ENCODE data around the gene LENG8. TPM values are rescaled to one million over a fixed set of nuclear protein-coding genes. Genes with fewer than 3 reads are reported as not detected.

LENG8 gene
- total and polyA plus RNA-seq, 4 donors, result 6.9 to 46.7 (median 18.7) TPM

- Histone ChIP-seq H3K9ac (ENCODE audit: low read depth in 1 of 2, low read length in 2 of 2) (no peak overlapping the region), H3K36me3 (ENCODE audit: control insufficient read depth in 4 of 4, insufficient read depth in 3 of 4, low read depth in 1 of 4, low read length in 3 of 4) (no peaks in the 10 kb centered on the region), H3K27me3 (ENCODE audit: control insufficient read depth in 4 of 4, insufficient read depth in 4 of 4, low read length in 3 of 4) (peaks cover 0 to 3% (median 0%) of the 10 kb centered on the region in 4 donors), H3K4me1 (ENCODE audit: control insufficient read depth in 4 of 4, insufficient read depth in 4 of 4, low read length in 3 of 4) (no peaks in the 10 kb centered on the region), H3K9me3 (ENCODE audit: control insufficient read depth in 4 of 4, low read length in 3 of 4) (no peaks in the 10 kb centered on the region), H3K4me3 (ENCODE audit: low read depth in 1 of 3, low read length in 3 of 3) (no peak overlapping the region), H3K27ac (ENCODE audit: low read depth in 1 of 2, low read length in 2 of 2) (no peak overlapping the region)
- 11% methylated on average over 16 of the region's 16 CpGs for WGBS
- no peak for DNase-seq (ENCODE audit: low spot score)
- TF ChIP-seq SP1 (IDR thresholded peaks at IDR 0.05), result no peak
- TF ChIP-seq RXRA (IDR thresholded peaks at IDR 0.05), result no peak
- no peak for TF ChIP-seq ATF3 (IDR thresholded peaks at IDR 0.05)
- peak; percentile 56 to 78 for TF ChIP-seq RAD21 (IDR thresholded peaks at IDR 0.05)
- no peak for TF ChIP-seq MAX (IDR thresholded peaks at IDR 0.05)
- peak; percentile 49 for TF ChIP-seq CTCF (IDR thresholded peaks at IDR 0.05; ENCODE audit: low read depth, low read length, missing input control)
Measured at GRCh38 chr19:54481326-54481930, 32.4 kb downstream of the LENG8 start.

- Histone ChIP-seq H3K9ac (ENCODE audit: low read depth in 1 of 2, low read length in 2 of 2) (no peak overlapping the region), H3K4me3 (ENCODE audit: low read depth in 1 of 3, low read length in 3 of 3) (no peak overlapping the region), H3K36me3 (ENCODE audit: control insufficient read depth in 4 of 4, insufficient read depth in 3 of 4, low read depth in 1 of 4, low read length in 3 of 4) (no peaks in the 10 kb centered on the region), H3K27ac (ENCODE audit: low read depth in 1 of 2, low read length in 2 of 2) (no peak overlapping the region), H3K9me3 (ENCODE audit: control insufficient read depth in 4 of 4, low read length in 3 of 4) (no peaks in the 10 kb centered on the region), H3K4me1 (ENCODE audit: control insufficient read depth in 4 of 4, insufficient read depth in 4 of 4, low read length in 3 of 4) (no peaks in the 10 kb centered on the region), H3K27me3 (ENCODE audit: control insufficient read depth in 4 of 4, insufficient read depth in 4 of 4, low read length in 3 of 4) (peaks cover 0 to 3% (median 0%) of the 10 kb centered on the region in 4 donors)
- TF ChIP-seq TAF1 (conservative IDR thresholded peaks at IDR 0.05), result no peak
- no peak for TF ChIP-seq NR2F2 (IDR thresholded peaks at IDR 0.05)
- no peak for TF ChIP-seq EGR1 (IDR thresholded peaks at IDR 0.05; ENCODE audit: low read depth in 2 of 2)
- TF ChIP-seq YY1 (IDR thresholded peaks at IDR 0.05), result no peak
- no peak for TF ChIP-seq REST (IDR thresholded peaks at IDR 0.05)
- TF ChIP-seq JUND (IDR thresholded peaks at IDR 0.05), result no peak
- no peak for TF ChIP-seq ZBTB33 (IDR thresholded peaks at IDR 0.05)
- TF ChIP-seq ATF3 (IDR thresholded peaks at IDR 0.05), result no peak
- TF ChIP-seq CTCF (IDR thresholded peaks at IDR 0.05; ENCODE audit: low read depth, low read length, missing input control), result no peak
- TF ChIP-seq RXRA (IDR thresholded peaks at IDR 0.05), result no peak
- TF ChIP-seq FOXA2 (IDR thresholded peaks at IDR 0.05), result no peak
- no peak for TF ChIP-seq HNF4G (IDR thresholded peaks at IDR 0.05)
- no peak for TF ChIP-seq SP1 (IDR thresholded peaks at IDR 0.05)
- TF ChIP-seq RAD21 (IDR thresholded peaks at IDR 0.05), result no peak
- no peak for TF ChIP-seq MAX (IDR thresholded peaks at IDR 0.05)
- no peak for TF ChIP-seq FOXA1 (IDR thresholded peaks at IDR 0.05)
- TF ChIP-seq HNF4A (conservative IDR thresholded peaks at IDR 0.05), result no peak
- no peak for TF ChIP-seq GABPA (IDR thresholded peaks at IDR 0.05 in 1 of 2, conservative IDR thresholded peaks at IDR 0.05 in 1 of 2)
- no peak for DNase-seq (ENCODE audit: low spot score)
- 61% methylated on average over 3 of the region's 3 CpGs for WGBS
Measured at GRCh38 chr19:54482889-54483288, 33.9 kb downstream of the LENG8 start.
